Breast epithelium (tissue), 4 donors: ENCODE measurements around the gene STPG3. TPM values are rescaled to one million over a fixed set of nuclear protein-coding genes. Genes with fewer than 3 reads are reported as not detected.

ENCODE experiments used
- DNase-seq, 2 donors: peaks; one replicate each; pipeline ENCODE4 v3.0.0-alpha.2; 2019; ENCODE audit warnings: low spot score in 2 of 2
- H3K27ac ChIP-seq, 2 donors: fragments of 200-600 bp; sonication (generic) in 1 of 2; one replicate each; pipeline ENCODE4 v1.5.1; 2016 to 2019; ENCODE audit warnings: mild to moderate bottlenecking in 1 of 2
- H3K27me3 ChIP-seq, 2 donors: fragments of 200-600 bp; sonication (generic) in 1 of 2; one replicate each; pipeline versions ENCODE4 v1.5.1 to v1.6.0; 2017 to 2019; ENCODE audit warnings: control low read depth in 1 of 2, mild to moderate bottlenecking in 1 of 2
- H3K36me3 ChIP-seq: fragments of 200-600 bp; one replicate; pipeline ENCODE4 v1.5.1; 2019
- H3K4me1 ChIP-seq, 2 donors: fragments of 200-600 bp; sonication (generic); one replicate each; pipeline ENCODE4 v1.5.1; 2016 to 2019; ENCODE audit warnings: control low read depth in 1 of 2
- H3K4me3 ChIP-seq, 3 donors: fragments of 200-600 bp; sonication (generic); 1 replicate in 2 of 3; 2 replicates in 1 of 3; pipeline ENCODE4 v1.5.1; 2016 to 2019; ENCODE audit warnings: mild to moderate bottlenecking in 3 of 3, moderate library complexity in 2 of 3
- H3K9me3 ChIP-seq, 2 donors: fragments of 200-600 bp; sonication (generic) in 1 of 2; one replicate each; pipeline ENCODE4 v1.5.1; 2016 to 2019; ENCODE audit warnings: control low read depth in 1 of 2
- CTCF ChIP-seq, 3 donors: fragments of 450-650 bp; IDR thresholded peaks; one replicate each; pipeline ENCODE4 v1.5.1; 2016 to 2017; ENCODE audit warnings: antibody characterized with exemption in 3 of 3, mild to moderate bottlenecking in 3 of 3, moderate library complexity in 3 of 3
- POLR2A ChIP-seq: fragments of 450-650 bp; IDR thresholded peaks from one replicate; pipeline ENCODE4 v1.6.1; 2016; ENCODE audit warnings: antibody characterized with exemption, mild to moderate bottlenecking, moderate library complexity
- POLR2AphosphoS5 ChIP-seq, 3 donors: sonication (generic); formaldehyde crosslinking; IDR thresholded peaks; one replicate each; pipeline ENCODE4 v1.6.1; 2017; ENCODE audit warnings: antibody characterized with exemption in 3 of 3
- intact Hi-C: fragments of 100-400 bp; cut with DNase I; formaldehyde crosslinking; loops from one replicate; pipeline ENCODE4 v1.15.1; 2023; ENCODE audit warnings: low total_unique reads
- total RNA-seq, 3 donors: library from RNA; depleted of rRNA; stranded (reverse); fragments of >200 nt; gene quantifications; one replicate each; pipeline ENCODE4 v1.1.0, GENCODE V29; 2016

The STPG3 gene
- total RNA-seq, 3 donors from 2014 or later: not detected

DNA sequence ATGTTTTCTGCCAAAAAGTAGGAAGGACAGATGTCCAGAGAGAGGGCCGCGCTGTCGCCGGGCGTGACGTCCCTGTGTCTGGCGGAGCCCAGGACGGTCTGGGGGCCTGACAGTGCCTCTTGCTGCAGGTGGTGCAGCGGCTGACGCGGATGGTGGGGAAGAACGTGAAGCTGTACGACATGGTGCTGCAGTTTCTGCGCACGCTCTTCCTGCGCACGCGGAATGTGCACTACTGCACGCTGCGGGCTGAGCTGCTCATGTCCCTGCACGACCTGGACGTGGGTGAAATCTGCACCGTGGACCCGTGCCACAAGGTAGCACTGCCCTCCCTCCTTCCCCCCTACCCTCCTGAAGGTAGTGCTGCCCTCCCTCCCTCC lies 11.8 kb downstream of the STPG3 start:
- no peaks in the 10 kb centered on the region for H3K4me1 ChIP-seq
- DNase-seq: no peak
- no peaks in the 10 kb centered on the region for H3K9me3 ChIP-seq
- intact Hi-C loops: no loop called here
- no peak overlapping the region for H3K4me3 ChIP-seq
- no peaks in the 10 kb centered on the region for H3K27me3 ChIP-seq
- TF ChIP-seq POLR2AphosphoS5 (IDR thresholded peaks at IDR 0.05): no peak
- no peak for TF ChIP-seq CTCF (IDR thresholded peaks at IDR 0.05)
- no peak for TF ChIP-seq POLR2A
- no peaks in the 10 kb centered on the region for H3K36me3 ChIP-seq
- no peak overlapping the region for H3K27ac ChIP-seq

GRCh38 chr9:137263506-137263905 lies 12.4 kb downstream of the STPG3 start:
- Histone ChIP-seq H3K27me3 (no peaks in the 10 kb centered on the region), H3K4me1 (no peaks in the 10 kb centered on the region), H3K36me3 (no peaks in the 10 kb centered on the region), H3K9me3 (no peaks in the 10 kb centered on the region), H3K4me3 (no peak overlapping the region), H3K27ac (no peak overlapping the region)
- TF ChIP-seq POLR2A (no peak), CTCF (IDR thresholded peaks at IDR 0.05) (no peak), POLR2AphosphoS5 (IDR thresholded peaks at IDR 0.05) (no peak)
- DNase-seq: no peak
- intact Hi-C loops: no loop called here

DNA sequence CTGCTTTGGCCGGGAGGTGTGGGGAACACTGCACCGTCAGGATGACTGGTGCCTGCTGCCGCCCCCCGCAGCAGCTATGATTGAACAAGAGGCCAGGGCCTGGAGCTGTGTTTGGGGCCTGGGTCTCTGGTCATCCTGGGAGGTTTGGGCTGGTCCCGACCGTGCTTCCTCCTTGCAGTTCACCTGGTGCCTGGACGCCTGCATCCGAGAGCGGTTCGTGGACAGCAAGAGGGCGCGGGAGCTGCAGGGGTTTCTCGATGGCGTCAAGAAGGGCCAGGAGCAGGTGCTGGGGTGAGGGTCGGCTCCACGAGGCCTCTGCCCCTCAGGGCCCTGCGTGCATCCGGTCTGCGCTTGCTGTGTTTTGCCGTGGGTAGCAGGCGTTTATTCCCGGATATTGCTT lies 13.0 kb downstream of the STPG3 start:
- Histone ChIP-seq H3K27ac (no peak overlapping the region), H3K36me3 (no peaks in the 10 kb centered on the region), H3K27me3 (no peaks in the 10 kb centered on the region), H3K9me3 (no peaks in the 10 kb centered on the region), H3K4me1 (no peaks in the 10 kb centered on the region), H3K4me3 (no peak overlapping the region)
- intact Hi-C loops: no loop called here
- DNase-seq: no peak
- no peak for TF ChIP-seq CTCF (IDR thresholded peaks at IDR 0.05)
- no peak for TF ChIP-seq POLR2AphosphoS5 (IDR thresholded peaks at IDR 0.05)
- TF ChIP-seq POLR2A: no peak

- H3K4me3 ChIP-seq: no peak overlapping the region
- H3K9me3 ChIP-seq: no peaks in the 10 kb centered on the region
- intact Hi-C loops: no loop called here
- peaks cover 0 to 3% of the 10 kb centered on the region in 2 donors for H3K4me1 ChIP-seq
- DNase-seq: no peak
- no peak for TF ChIP-seq POLR2A
- TF ChIP-seq CTCF (IDR thresholded peaks at IDR 0.05): no peak
- no peak for TF ChIP-seq POLR2AphosphoS5 (IDR thresholded peaks at IDR 0.05)
- H3K27me3 ChIP-seq: no peaks in the 10 kb centered on the region
- no peaks in the 10 kb centered on the region for H3K36me3 ChIP-seq
- H3K27ac ChIP-seq: no peak overlapping the region
Measured at GRCh38 chr9:137265496-137266161, 14.5 kb downstream of the STPG3 start.

- Histone ChIP-seq H3K4me3 (no peak overlapping the region), H3K36me3 (no peaks in the 10 kb centered on the region), H3K27me3 (no peaks in the 10 kb centered on the region), H3K4me1 (peaks cover 0 to 3% of the 10 kb centered on the region in 2 donors), H3K9me3 (no peaks in the 10 kb centered on the region), H3K27ac (no peak overlapping the region)
- DNase-seq: no peak
- no peak for TF ChIP-seq POLR2AphosphoS5 (IDR thresholded peaks at IDR 0.05)
- TF ChIP-seq POLR2A: no peak
- TF ChIP-seq CTCF (IDR thresholded peaks at IDR 0.05): no peak
- intact Hi-C loops: no loop called here
Measured at GRCh38 chr9:137266162-137266527, 15.1 kb downstream of the STPG3 start.
